GM18526 (cell line): Measurements from ENCODE around the gene TMED4.

ENCODE experiments used
- POLR2A ChIP-seq: IDR thresholded peaks from 3 replicates; pipeline ENCODE4 v1.6.1; 2011; ENCODE audit not compliant: insufficient read length; ENCODE audit errors: extremely low read depth

Gene TMED4

DNA sequence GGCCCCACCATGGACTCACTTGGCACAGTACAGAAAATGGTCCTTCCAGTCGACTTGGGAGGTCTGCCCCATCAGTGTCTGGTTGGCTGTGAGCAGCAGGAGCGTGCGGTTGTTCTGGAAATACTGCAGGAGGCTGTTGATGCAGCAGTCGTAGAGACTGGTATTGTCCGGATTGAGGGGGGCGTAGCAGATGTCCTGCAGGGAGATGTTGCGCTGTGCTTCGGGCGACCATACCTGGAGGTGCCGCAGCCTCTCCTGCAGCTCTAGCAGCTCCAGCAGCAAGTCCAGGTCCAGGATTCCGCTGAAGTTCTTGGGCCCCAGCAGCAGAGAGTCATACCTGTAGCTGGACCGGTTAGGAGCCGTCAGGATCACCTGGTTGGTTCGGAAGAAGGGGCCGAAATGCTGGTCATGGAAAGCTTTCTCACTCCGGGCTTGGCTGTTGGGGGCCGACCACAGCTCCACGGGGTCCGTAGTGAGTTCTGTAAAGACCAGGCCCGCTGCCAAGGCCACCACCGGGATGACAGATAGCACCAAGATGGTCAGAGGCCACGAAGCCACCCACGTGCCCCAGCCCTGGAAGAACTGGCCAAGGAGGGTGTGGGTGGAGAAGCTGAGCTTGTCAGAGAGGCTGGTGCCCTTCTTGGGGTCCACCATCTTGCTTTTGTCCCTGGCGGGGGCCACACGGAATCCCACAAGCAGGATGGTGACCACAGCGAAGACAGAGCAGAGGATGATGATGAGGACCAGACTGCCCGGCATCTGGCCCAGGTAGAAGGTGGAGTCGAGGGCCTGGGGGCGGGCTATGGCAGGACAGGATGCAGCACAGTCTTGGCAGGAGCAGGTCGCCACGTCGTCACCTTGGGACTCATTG lies 43.0 kb downstream of the TMED4 start:
- TF ChIP-seq POLR2A = no peak

DNA sequence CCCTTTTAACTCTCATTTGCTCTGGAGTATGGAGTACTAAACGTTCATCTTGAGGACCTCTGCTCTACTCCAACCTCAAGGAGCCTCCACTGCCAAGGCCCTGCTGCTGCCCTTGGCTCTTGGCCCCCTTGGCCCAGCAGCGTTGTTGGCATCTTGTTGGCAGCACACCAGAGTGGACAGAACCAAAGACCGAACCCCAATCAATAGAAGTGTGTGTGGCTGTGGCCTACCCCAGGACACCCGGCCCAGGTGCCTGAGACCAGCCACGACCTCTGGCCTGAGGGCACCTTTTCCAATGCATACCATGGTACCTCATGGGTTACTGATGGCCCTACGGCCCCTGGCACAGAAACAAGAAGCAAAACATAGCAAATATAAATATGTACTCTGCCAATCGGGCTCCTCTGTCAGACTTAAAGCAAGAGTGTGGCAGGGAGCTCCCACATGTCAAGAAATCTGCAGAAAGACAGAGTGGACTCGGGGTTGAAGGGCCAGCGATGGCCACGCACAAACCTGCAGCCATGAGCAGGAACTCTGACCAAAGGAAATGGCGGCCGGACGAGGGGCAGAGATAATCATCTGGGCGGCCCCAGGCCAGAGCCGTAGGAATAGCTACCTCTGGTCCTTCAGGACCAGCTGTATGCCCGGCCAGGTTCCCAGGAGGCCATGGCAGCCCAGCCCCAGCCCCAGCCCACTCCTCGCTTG lies 43.8 kb downstream of the TMED4 start:
- TF ChIP-seq POLR2A = no peak

DNA sequence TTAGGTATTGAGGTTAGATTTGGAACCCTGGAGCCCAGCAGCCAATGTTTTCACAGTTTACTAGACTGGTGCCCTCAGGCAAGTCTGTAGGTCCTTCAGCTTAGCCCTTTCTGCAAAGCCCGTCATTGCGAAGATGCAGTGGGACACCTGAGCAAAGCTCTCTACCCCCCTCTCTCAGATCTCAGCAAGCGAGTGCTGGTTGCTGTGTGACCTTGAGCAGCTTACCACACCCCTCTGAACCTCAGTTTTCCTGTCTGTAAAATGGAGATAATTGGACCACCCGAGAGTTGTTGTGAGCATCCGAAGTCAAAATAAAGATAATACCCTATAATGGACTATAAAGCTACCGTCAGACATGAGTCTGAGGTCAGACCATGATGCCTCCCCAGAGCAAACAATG lies 44.6 kb downstream of the TMED4 start:
- TF ChIP-seq POLR2A = no peak

DNA sequence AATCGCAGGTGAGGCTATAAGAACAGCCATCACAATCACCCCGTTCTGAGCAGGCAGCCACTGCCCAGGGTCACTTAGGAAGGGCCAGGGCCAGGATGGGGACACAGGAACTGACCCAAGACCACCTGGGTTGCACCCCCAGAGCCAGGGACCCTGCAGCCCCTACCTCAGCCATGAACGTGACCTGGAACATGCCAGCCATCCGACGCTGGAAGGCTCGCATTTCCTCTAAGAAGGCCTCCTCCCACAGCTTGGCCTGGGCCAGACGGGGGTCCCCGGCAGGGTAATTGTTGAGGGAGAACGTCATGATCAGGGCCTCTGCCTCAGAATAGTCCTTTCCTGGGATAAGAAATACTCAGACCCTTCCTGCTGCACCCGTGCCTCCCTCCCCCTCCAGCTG lies 45.9 kb downstream of the TMED4 start:
- no peak for TF ChIP-seq POLR2A

DNA sequence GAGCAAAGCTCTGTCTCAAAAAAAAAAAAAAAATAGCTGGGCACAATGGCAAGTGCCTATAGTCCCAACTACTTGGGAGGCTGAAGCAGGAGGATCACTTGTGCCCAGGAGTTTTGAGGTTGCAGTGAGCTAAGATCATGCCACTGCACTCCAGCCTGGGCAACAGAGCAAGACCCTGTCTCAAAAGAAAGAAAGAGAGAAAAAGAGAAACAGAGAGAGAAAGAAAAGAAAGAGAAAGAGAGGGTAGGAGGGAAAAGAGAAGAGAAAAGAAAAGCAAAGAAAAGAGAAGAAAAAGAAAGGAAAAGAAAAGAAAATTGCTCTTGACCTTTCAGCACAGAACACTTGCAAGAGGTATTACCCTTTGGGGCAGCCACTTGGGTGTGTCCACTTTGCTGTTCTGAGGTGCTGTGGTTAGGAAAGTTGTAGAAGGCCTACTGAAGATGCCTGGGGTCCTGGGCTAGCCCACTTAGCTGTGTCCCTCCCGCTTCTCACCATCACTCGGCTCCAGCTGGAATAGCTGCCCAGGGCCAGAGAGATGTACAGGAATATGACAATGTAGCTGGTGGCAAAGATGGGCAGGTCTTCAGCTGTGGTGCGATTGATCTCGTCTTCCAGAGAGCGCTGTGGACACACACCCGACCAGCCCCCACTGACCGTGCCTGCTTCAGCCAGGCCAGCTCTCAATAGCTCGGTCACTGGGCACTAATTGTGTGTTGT lies 46.5 kb downstream of the TMED4 start:
- no peak for TF ChIP-seq POLR2A

DNA sequence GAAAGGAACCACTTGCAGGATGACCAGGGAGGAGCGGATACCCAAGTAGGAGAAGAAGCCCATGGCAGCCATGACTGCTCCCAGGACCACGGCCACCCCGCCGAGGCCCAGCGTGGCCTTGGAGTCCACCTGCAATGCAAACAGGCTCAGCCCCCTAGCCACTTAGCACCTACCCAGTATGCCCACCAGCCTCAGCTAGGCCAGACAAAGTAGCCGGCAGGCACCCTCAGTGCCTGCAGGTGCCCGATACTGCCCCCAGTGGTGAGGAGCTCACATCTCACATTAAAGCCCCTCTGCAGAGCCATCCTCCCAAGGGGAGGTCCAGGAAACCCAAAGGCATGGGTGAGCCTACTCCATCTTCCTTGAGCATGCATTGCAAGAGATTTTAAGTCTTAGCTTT lies 47.5 kb downstream of the TMED4 start:
- no peak for TF ChIP-seq POLR2A

DNA sequence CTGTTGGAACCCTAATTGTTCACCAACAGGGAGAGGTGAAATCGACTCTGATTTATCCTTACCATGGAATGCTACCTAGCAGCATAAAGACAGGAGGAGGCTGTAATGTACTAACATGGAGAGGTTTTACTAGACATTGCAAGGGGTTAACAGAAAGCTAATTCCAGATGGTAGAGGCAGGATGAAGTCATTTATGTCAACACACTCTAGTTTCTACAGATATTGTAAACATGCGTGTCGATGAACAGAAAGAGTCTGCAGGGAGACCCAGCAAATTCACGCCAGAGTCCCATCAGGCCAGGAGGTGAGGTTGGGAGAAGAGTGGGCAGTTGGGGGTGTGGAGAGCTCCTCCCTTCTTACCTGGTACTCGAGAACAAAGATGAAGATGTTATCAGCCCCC lies 47.9 kb downstream of the TMED4 start:
- no peak for TF ChIP-seq POLR2A

DNA sequence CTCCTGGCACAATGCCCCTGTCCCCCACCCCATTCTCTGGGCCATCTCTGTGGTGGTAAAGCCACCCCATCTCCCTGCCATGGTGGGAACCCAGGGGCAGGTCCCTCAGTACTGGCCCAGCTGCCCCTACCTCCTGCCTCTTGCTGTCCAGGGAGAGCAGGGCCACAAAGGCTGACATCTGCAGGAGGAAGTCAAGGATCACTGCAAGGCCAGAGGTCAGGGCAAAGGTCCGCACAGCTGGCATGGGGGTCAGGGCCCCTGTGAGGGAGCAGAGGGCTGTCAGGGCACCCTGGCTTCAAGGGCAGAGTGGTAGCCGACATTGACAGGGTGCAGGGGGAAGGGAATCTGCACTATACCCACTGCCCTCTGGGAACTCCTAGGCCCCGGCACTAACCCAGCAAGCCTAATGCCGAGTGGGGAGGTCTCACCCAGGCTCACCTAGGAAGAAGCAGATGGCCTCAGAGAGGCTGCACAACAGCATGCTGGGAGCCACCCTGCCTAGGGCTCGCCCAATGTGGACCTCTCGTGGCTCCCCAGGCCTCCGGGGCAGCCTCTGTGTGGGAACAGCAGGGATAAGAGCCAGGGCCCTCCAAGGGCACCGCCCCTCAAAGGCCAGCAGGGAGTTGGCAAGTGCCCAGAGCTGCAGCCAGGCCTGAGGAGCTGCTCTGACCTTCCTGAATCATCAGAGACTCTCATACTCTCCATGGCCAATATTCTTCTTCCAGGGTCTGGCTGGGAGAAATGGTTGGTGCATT lies 48.6 kb downstream of the TMED4 start:
- no peak for TF ChIP-seq POLR2A

DNA sequence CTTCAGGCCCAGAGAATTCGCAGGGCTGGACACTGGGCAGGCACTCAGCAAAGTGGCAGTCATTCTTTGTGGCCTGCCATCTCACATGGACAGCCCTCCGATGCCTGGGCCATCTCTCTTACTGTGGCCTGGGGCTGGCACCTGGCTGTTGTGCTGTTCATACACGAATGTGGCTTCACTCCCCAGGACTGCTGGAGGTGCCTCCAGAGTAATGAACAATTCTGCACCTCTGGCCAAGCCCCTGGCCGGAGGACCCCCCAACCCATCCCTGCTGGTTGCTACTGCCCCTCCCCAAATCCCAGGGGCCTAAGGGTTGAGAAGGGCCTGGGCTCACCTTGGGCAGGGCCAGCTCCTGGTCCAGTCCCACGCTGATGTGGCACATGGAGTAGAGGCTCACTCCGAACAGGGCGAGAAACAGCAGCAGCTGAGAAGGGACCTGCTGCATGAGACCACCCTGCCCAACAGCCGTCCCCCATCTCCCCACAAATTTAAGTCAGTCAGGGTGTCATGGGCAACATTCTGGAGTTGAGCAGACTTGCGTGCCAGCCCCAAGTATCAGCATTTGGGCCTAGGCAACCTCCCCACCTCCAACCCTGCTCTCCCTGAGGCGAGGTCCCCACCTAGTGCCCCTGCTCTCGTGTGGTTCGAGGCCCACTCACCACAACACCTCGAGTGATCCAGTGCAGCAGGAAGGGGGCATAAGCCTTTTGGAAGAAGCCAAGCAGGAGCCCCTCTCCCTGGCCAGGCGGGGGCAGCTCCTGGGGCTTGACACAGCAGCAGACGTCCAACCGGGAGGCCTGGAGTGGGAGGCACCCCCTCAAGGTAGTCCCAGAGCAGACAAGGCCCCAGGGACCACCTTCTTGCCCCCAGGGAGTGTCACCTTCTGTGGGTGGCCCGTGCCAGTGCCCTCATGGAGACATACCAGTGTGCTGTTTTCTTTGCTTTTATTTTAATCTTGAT lies 50.3 kb downstream of the TMED4 start:
- TF ChIP-seq POLR2A = no peak

DNA sequence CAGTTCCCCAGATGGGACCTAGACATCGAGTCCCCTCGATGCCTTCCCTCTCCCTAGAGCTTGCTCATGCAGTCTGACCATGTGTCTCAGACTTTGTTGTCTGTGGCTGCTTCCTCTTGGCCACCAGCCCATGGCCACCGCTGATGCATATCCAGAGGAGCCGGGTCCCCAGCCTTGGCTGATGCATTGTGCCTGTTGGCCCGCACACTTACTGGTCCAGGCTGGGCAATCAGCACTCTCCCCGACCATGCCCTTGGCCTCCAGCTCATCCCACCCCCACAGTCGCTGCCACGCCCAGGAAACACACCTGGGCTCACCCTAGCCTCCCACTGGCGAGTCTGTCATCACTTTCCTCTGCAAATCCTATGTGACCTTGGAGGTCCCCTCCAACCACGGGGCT lies 51.0 kb downstream of the TMED4 start:
- no peak for TF ChIP-seq POLR2A
